Measurements from ENCODE around the gene TBC1D22B.

- TF ChIP-seq CTCF (conservative IDR thresholded peaks at IDR 0.05; ENCODE audit: low read depth, low read length) (no peak), EZH2 (IDR thresholded peaks at IDR 0.05; ENCODE audit: low read length, unreplicated experiment) (no peak)
Measured at GRCh38 chr6:37351027-37351426, 93.5 kb downstream of the TBC1D22B start.

Measured in PC-3 (cell line).